Tibial nerve (tissue), 4 donors: ENCODE data around the gene LRRC47.

ENCODE experiments used
- CTCF ChIP-seq, 5 experiments: fragments of 200-600 bp in 3 of 5; fragments of 450-650 bp in 2 of 5; sonication (generic) in 3 of 5; IDR thresholded peaks; one replicate each; pipeline ENCODE4 v1.5.1; 2016 to 2019; ENCODE audit warnings: antibody characterized with exemption in 5 of 5, mild to moderate bottlenecking in 3 of 5, moderate library complexity in 2 of 5
- EP300 ChIP-seq, 2 donors: sonication (generic); formaldehyde crosslinking; IDR thresholded peaks; one replicate each; pipeline ENCODE4 v1.6.1; 2017; ENCODE audit warnings: antibody characterized with exemption in 2 of 2, mild to moderate bottlenecking in 1 of 2
- POLR2A ChIP-seq, 2 donors: fragments of 450-650 bp; IDR thresholded peaks; one replicate each; pipeline ENCODE4 v1.6.1; 2017; ENCODE audit warnings: antibody characterized with exemption in 2 of 2, mild to moderate bottlenecking in 2 of 2, moderate library complexity in 2 of 2

- TF ChIP-seq CTCF (IDR thresholded peaks at IDR 0.05) (no peak), POLR2A (IDR thresholded peaks at IDR 0.05) (no peak), EP300 (IDR thresholded peaks at IDR 0.05) (no peak)
Measured at GRCh38 chr1:3803905-3804626, 7.8 kb upstream of the LRRC47 start.
